Immature natural killer cell (primary cell): ENCODE data around the gene SMC3. TPM values are rescaled to one million over a fixed set of nuclear protein-coding genes. Genes with fewer than 3 reads are reported as not detected.
"Not testable (repeated sequence)": the region's sequence is repeated elsewhere in the genome, so short reads cannot be mapped to it uniquely, and the experiment has no call there.

Experiments used
- DNase-seq, 3 donors: peaks; one replicate each; pipeline ENCODE4 v3.0.0; 2022; ENCODE audit warnings: mixed read lengths in 1 of 3
- H3K27ac Mint-ChIP-seq, 6 donors: one replicate each; pipeline ENCODE4 v1.8.0; 2020; ENCODE audit warnings: mixed read lengths in 6 of 6, mild to moderate bottlenecking in 5 of 6, inconsistent platforms in 4 of 6, moderate library complexity in 3 of 6
- H3K27me3 Mint-ChIP-seq, 3 donors: one replicate each; pipeline ENCODE4 v1.8.0; 2020 to 2021; ENCODE audit warnings: low read depth in 3 of 3, mild to moderate bottlenecking in 3 of 3, mixed read lengths in 3 of 3, moderate library complexity in 3 of 3, inconsistent platforms in 1 of 3
- H3K36me3 Mint-ChIP-seq, 3 donors: one replicate each; pipeline ENCODE4 v1.8.0; 2020; ENCODE audit warnings: mixed read lengths in 3 of 3, inconsistent platforms in 2 of 3, mild to moderate bottlenecking in 2 of 3
- H3K4me1 Mint-ChIP-seq, 2 donors: one replicate each; pipeline ENCODE4 v1.8.0; 2020; ENCODE audit warnings: inconsistent platforms in 2 of 2, mild to moderate bottlenecking in 2 of 2, mixed read lengths in 2 of 2, moderate library complexity in 1 of 2
- H3K4me3 Mint-ChIP-seq, 5 donors: one replicate each; pipeline ENCODE4 v1.8.0; 2020; ENCODE audit warnings: mild to moderate bottlenecking in 5 of 5, mixed read lengths in 5 of 5, inconsistent platforms in 3 of 5, moderate library complexity in 3 of 5
- H3K9me3 Mint-ChIP-seq, 6 donors: one replicate each; pipeline ENCODE4 v1.8.0; 2020; ENCODE audit warnings: mild to moderate bottlenecking in 6 of 6, mixed read lengths in 6 of 6, inconsistent platforms in 4 of 6, moderate library complexity in 3 of 6
- polyA plus RNA-seq, 3 donors: library from polyadenylated mRNA; unstranded; fragments of 300-500 nt; fragmentation: Illumina TruSeq; gene quantifications; one replicate each; pipeline ENCODE4 v1.2.3, GENCODE V29; 2021

Gene SMC3
- polyA plus RNA-seq, 3 donors from 2014 or later = 32.3 to 92.1 (median 43.8) TPM

DNA sequence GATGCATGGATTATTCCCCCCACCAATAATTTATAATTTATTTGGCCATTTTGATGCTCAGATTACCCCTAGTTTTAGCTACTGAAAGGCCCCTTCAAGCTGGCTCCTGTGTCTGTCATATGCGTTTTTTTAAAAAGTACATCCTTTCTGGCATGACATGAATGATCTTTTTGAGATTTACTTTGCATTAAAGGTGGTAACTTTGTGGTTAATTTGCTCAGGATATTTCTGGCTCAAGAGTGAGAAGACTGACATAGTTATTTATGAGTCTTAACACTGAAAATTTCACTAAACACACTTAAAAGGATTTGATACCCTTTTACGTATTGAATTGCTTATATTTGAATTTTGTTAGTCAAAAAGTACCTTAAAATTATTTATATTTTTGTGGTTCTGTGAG is 5.4 kb downstream of the SMC3 start:
- Mint-ChIP-seq H3K36me3 (peaks cover 3 to 8% (median 4%) of the 10 kb centered on the region in 3 donors), H3K9me3 (no peaks in the 10 kb centered on the region), H3K27ac (peak overlapping the region in 1 of 6 donors; percentile 30), H3K27me3 (peaks cover 0 to 8% (median 6%) of the 10 kb centered on the region in 3 donors), H3K4me1 (peaks cover 43 to 72% of the 10 kb centered on the region in 2 donors), H3K4me3 (no peak overlapping the region)
- DNase-seq = no peak

DNA sequence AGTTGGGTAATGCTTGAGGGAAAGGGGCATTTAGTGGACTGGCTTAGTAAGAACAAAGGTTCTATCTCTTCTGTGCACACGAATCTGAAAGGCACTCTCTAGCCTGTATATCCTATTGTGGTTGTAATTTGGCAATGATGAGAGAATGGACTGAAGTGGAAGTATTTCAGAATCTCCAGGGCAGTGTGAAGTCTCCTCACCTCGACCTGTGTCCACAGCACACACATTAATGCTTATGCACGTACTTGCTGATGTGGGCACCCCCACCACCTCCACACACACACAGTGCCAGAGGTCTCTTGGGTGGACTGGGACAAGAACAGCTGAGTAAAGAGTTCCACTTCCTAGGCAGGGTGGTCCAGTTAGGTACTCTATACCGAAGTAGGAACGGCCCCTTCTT is 6.9 kb downstream of the SMC3 start:
- H3K4me1 Mint-ChIP-seq = peaks cover 32 to 59% of the 10 kb centered on the region in 2 donors
- no peak for DNase-seq
- no peak overlapping the region for H3K4me3 Mint-ChIP-seq
- peaks cover 9 to 19% (median 13%) of the 10 kb centered on the region in 3 donors for H3K36me3 Mint-ChIP-seq
- peaks cover 0 to 3% (median 0%) of the 10 kb centered on the region in 3 donors for H3K27me3 Mint-ChIP-seq
- H3K9me3 Mint-ChIP-seq = no peaks in the 10 kb centered on the region
- H3K27ac Mint-ChIP-seq = no peak overlapping the region

DNA sequence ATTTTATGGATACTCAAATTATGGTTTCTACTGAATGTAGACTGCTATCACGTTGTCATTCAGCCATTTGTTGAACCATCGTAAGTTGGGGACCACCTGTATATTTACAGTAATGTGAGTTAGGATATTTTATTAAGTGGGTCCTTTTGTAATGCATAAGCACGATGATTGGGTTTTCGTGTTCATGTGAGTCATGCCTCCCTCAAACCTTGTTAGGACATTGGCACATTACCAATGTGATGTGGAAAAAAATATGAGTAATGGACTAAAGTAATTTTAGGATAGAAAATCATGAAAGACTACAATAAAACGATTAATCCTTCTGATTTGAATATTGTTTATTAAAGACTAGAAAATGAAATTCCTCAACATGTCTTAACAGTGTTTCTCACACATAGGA is 8.7 kb downstream of the SMC3 start:
- Mint-ChIP-seq H3K4me1 (peaks cover 19 to 42% of the 10 kb centered on the region in 2 donors), H3K9me3 (no peaks in the 10 kb centered on the region), H3K27me3 (peaks cover 0 to 3% (median 0%) of the 10 kb centered on the region in 3 donors), H3K27ac (peak overlapping the region in 1 of 6 donors; percentile 1), H3K36me3 (peaks cover 13 to 26% (median 16%) of the 10 kb centered on the region in 3 donors), H3K4me3 (no peak overlapping the region)
- DNase-seq = no peak

DNA sequence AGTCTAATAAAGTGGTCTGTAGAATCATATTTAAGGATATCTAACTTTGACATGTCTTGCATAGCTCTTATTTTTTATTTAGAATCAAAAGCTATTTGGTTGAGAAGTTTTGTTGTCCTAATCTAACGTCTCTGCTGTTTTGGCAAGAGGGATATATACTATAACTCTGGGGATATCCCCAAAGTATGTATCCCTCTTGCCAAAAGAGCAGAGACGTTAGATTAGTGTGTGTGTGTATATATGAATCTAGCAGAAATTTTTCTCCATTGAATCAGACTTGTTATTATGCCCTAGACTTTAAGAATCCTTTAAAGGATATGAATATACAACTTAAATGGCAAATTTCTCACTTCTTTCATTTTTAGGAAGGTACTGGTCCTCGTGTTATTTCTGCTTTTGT is 9.6 kb downstream of the SMC3 start:
- H3K4me1 Mint-ChIP-seq = peaks cover 17 to 36% of the 10 kb centered on the region in 2 donors
- peaks cover 18 to 34% (median 20%) of the 10 kb centered on the region in 3 donors for H3K36me3 Mint-ChIP-seq
- DNase-seq = no peak
- H3K27me3 Mint-ChIP-seq = peaks cover 0 to 3% (median 0%) of the 10 kb centered on the region in 3 donors
- H3K4me3 Mint-ChIP-seq = no peak overlapping the region
- no peak overlapping the region for H3K27ac Mint-ChIP-seq
- H3K9me3 Mint-ChIP-seq = no peaks in the 10 kb centered on the region

DNA sequence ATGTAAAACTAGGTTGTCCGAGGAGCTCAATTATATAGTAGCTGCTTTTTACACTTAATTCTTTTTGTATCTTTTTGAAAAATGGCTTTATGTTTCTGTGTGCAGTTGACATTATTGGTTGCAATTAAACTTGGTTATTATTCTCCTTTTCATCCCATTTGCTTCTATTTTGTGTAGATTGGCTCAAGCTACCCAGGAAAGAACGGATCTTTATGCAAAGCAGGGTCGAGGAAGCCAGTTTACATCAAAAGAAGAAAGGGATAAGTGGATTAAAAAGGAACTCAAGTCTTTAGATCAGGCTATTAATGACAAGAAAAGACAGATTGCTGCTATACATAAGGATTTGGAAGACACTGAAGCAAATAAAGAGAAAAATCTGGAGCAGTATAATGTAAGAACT is 16.5 kb downstream of the SMC3 start:
- no peak overlapping the region for H3K4me3 Mint-ChIP-seq
- peak overlapping the region in 2 of 6 donors; percentile 6 to 30 for H3K27ac Mint-ChIP-seq
- no peak for DNase-seq
- peaks cover 29 to 52% (median 40%) of the 10 kb centered on the region in 3 donors for H3K36me3 Mint-ChIP-seq
- H3K27me3 Mint-ChIP-seq = no peaks in the 10 kb centered on the region
- H3K9me3 Mint-ChIP-seq = no peaks in the 10 kb centered on the region
- H3K4me1 Mint-ChIP-seq = no peaks in the 10 kb centered on the region

DNA sequence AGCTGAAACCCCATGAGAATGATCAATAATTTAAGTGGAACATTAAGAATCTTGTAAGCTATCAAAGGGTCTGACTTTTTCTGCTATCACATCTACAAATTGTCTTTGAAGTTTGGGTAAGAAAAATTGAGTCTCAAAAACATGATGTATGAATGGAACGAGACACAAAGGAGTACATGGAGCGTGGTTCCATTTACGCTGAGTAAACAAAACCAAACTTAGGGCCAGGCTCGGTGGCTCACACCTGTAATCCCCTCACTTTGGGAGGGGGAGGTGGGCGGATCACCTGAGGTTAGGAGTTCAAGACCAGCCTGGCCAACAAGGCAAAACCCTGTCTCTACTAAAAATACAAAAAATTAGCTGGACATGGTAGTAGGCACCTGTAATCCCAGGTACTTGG is 24.3 kb downstream of the SMC3 start:
- Mint-ChIP-seq H3K9me3 (no peaks in the 10 kb centered on the region), H3K4me1 (no peaks in the 10 kb centered on the region), H3K27ac (no peak overlapping the region), H3K36me3 (peaks cover 17 to 60% (median 18%) of the 10 kb centered on the region in 3 donors), H3K4me3 (no peak overlapping the region), H3K27me3 (no peaks in the 10 kb centered on the region)
- DNase-seq = no peak

DNA sequence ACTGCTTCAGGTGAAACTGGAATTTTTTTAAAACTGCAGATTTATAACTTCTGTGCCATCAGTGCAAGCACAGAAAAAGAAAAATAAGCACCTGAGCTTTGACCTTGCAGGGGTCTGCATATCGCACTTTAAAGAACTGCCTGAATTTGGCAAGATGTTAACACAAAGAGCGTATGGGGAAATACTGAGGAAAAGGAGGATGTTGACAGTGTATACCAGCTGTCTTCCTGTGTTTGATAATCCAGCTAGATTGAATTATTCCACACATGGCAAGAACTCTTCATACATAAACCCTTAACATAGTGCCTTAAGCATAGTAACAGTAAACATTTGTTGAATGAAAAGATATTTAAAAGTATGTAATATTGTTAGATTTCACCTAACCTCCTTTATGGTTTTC is 30.0 kb downstream of the SMC3 start:
- Mint-ChIP-seq H3K9me3 (no peaks in the 10 kb centered on the region), H3K4me3 (no peak overlapping the region), H3K27me3 (no peaks in the 10 kb centered on the region), H3K4me1 (no peaks in the 10 kb centered on the region), H3K27ac (no peak overlapping the region), H3K36me3 (peaks cover 15 to 51% (median 28%) of the 10 kb centered on the region in 3 donors)
- DNase-seq = no peak

DNA sequence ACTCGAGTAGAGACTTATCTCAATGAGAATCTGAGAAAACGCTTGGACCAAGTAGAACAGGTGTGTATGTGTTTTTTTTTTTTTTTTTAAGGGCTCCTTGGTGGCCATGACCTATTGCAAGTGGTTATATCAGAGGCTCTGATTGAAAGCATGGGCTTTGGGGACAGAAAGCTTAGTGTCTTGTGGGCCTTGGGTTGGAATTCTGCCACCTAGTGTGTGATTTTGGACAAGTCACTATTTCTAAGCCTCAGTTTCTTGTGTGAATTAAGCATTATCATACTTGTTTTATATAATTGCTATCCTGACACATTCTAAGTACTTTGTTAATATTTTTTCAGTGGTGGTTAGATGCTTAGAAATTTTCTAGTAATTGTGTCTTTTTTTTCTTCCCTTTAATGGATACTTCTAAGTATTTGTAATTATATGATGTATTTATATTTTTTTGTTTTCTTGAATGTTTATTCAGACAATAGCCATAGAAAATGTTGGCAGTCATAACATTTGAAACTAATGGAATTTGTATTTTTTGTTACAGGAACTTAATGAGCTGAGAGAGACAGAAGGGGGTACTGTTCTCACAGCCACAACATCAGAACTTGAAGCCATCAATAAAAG is 33.1 kb downstream of the SMC3 start:
- Mint-ChIP-seq H3K36me3 (peaks cover 25 to 53% (median 42%) of the 10 kb centered on the region in 3 donors), H3K27me3 (no peaks in the 10 kb centered on the region), H3K9me3 (no peaks in the 10 kb centered on the region), H3K27ac (peak overlapping the region in 1 of 6 donors; percentile 66), H3K4me1 (no peaks in the 10 kb centered on the region), H3K4me3 (no peak overlapping the region)
- DNase-seq = peak; percentile 12 to 39 (median 24)

DNA sequence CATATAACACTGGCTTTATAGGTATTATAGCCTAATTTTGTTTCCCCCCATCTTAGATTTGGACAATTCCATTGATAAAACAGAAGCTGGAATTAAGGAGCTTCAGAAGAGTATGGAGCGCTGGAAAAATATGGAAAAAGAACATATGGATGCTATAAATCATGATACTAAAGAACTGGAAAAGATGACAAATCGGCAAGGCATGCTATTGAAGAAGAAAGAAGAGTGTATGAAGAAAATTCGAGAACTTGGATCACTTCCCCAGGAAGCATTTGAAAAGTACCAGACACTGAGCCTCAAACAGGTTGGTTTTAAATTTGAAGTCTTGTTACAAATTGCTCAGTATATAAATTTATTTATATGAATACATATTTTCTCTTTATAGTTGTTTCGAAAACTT is 34.1 kb downstream of the SMC3 start:
- Mint-ChIP-seq H3K36me3 (peaks cover 25 to 49% (median 42%) of the 10 kb centered on the region in 3 donors), H3K4me3 (no peak overlapping the region), H3K4me1 (no peaks in the 10 kb centered on the region), H3K27ac (no peak overlapping the region), H3K27me3 (no peaks in the 10 kb centered on the region), H3K9me3 (no peaks in the 10 kb centered on the region)
- no peak for DNase-seq

DNA sequence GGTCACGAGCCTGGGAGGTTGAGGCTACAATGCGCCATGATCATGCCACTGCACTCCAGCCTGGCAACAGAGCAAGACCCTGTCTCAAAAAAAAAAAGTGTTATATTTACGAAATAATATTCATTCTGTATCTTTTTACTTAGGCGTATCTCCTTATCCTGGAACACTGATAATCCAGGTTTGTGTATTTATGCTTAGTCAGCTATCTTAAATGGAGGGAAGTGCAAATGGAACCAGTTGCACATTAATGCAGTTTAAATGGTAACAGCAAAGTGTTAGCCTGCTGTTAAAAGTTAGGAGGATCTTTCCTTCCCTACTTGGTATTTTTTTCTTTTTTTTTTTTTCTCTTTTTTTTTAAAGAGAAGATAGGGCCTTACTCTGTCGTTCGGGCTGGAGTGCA is 40.6 kb downstream of the SMC3 start:
- H3K36me3 Mint-ChIP-seq = peaks cover 14 to 18% (median 16%) of the 10 kb centered on the region in 3 donors
- peaks cover 0 to 3% of the 10 kb centered on the region in 2 donors for H3K4me1 Mint-ChIP-seq
- DNase-seq = no peak
- no peak overlapping the region for H3K4me3 Mint-ChIP-seq
- no peak overlapping the region for H3K27ac Mint-ChIP-seq
- no peaks in the 10 kb centered on the region for H3K27me3 Mint-ChIP-seq
- H3K9me3 Mint-ChIP-seq = no peaks in the 10 kb centered on the region

DNA sequence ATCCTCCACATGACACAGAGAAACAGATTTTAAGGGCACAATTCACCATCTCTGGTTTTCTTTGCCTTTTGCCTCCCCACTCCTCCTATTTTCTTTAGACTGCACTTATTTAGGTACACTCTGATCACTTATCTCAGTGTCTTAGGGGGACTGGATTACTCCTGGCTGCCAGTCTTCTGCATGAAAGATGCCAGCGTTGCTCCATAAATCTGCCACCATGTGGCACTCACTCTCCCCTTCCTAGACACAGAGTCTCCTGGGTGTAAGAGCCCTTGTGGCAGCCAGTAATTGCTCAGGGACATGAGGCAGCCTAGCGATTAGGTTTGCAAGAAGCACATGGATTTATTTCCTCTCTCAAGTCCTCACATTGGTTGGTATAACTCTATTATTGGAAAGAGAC is 42.1 kb downstream of the SMC3 start:
- Mint-ChIP-seq H3K27ac (peak overlapping the region in 1 of 6 donors; percentile 45), H3K27me3 (peaks cover 0 to 3% (median 0%) of the 10 kb centered on the region in 3 donors), H3K4me1 (peaks cover 0 to 3% of the 10 kb centered on the region in 2 donors), H3K9me3 (no peaks in the 10 kb centered on the region), H3K4me3 (no peak overlapping the region), H3K36me3 (peaks cover 6 to 8% (median 7%) of the 10 kb centered on the region in 3 donors)
- no peak for DNase-seq

DNA sequence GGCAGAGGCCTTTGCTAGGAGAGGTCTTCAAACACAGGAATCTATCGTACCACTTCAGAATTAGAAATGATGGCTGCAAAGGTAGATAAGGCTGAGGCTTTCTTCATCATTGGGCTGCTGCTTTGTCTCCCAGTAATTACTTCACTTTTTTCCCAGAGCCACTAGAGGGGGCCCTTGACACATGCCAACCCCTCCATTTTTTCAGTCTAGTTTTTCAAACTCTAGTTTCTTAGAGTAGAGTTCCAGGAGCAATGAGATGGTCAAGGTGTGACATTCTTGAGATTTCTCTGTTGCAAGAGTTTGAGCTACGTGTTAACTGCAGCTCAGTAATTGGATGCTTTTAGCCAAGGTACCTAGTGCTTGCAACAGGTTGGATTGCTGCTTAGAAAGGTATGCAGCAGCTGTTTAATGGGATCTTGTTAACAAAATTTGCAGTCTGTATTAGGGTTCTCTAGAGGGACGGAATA is 42.8 kb downstream of the SMC3 start:
- Mint-ChIP-seq H3K36me3 (peaks cover 0 to 1% (median 0%) of the 10 kb centered on the region in 3 donors), H3K4me1 (peaks cover 0 to 3% of the 10 kb centered on the region in 2 donors), H3K27ac (peak overlapping the region in 1 of 6 donors; percentile 45), H3K4me3 (no peak overlapping the region), H3K27me3 (peaks cover 0 to 3% (median 0%) of the 10 kb centered on the region in 3 donors), H3K9me3 (no peaks in the 10 kb centered on the region)
- DNase-seq = peak; percentile 38 to 57 (median 47)

DNA sequence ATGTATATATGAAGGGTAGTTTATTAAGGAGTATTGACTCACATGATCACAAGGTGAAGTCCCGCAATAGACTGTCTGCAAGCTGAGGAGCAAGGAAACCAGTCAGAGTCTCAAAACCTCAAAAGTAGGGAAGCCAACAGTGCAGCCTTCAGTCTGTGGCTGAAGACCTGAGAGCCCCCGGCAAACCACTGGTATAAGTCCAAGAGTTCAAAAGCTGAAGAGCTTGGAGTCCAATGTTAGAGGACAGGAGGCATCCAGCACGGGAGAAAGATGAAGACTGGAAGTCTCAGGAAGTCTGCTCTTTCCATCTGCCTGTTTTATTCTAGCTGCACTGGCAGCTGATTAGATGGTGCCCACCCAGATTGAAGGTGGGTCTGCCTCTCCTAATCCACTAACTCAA is 43.3 kb downstream of the SMC3 start:
- not testable (repeated sequence) for H3K36me3 Mint-ChIP-seq, H3K27me3 Mint-ChIP-seq, DNase-seq, H3K9me3 Mint-ChIP-seq, H3K4me3 Mint-ChIP-seq, H3K27ac Mint-ChIP-seq, H3K4me1 Mint-ChIP-seq

DNA sequence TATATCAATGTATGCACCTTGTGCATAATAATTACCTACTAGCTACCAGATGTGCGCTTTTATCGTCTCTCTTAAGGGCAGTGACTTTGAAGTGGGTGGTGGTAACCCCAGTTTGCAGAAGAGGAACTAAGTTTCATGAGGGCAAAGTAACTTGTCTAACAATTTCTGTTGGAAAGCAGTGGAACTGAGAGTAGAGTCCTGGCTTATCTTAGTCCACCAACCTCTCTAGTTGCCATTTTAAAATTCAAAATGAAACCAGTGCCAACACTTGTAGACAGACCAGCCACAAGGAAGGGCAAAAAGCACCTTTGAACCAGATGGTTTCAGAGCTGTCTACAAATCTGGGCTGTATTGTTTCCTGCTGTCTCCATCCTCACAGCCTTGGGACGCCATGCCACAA is 44.6 kb downstream of the SMC3 start:
- Mint-ChIP-seq H3K4me3 (no peak overlapping the region), H3K27me3 (peaks cover 0 to 3% (median 0%) of the 10 kb centered on the region in 3 donors), H3K4me1 (peaks cover 0 to 3% of the 10 kb centered on the region in 2 donors), H3K27ac (no peak overlapping the region), H3K9me3 (no peaks in the 10 kb centered on the region), H3K36me3 (no peaks in the 10 kb centered on the region)
- DNase-seq = no peak

DNA sequence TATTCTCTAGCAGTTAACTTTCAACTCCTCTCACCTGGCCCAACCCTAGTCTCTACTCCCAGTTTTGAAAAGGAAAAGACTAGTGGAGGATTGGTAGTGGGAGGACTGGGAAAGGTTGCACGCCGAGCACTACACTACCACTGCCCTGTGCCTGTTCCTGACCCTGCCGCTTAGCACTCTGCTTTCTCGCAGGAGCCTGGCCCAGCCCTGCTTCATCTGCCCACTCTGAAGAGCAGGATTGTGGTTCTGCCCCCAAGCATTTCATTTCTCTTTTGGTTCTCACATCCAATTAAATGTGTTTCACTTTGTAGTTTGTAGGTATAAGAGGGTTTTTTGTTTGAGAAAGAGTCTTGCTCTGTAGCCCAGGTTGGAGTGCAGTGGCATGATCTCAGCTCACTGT is 45.1 kb downstream of the SMC3 start:
- Mint-ChIP-seq H3K9me3 (no peaks in the 10 kb centered on the region), H3K27ac (no peak overlapping the region), H3K36me3 (no peaks in the 10 kb centered on the region), H3K4me3 (no peak overlapping the region), H3K4me1 (peaks cover 0 to 3% of the 10 kb centered on the region in 2 donors), H3K27me3 (peaks cover 0 to 3% (median 3%) of the 10 kb centered on the region in 3 donors)
- no peak for DNase-seq
